ENCODE data around the gene TMEM92. TPM values are rescaled to one million over a fixed set of nuclear protein-coding genes. Genes with fewer than 3 reads are reported as not detected.

The TMEM92 gene
- total RNA-seq, 4 donors from 2014 or later: 1.3 TPM; not detected in 3

DNA sequence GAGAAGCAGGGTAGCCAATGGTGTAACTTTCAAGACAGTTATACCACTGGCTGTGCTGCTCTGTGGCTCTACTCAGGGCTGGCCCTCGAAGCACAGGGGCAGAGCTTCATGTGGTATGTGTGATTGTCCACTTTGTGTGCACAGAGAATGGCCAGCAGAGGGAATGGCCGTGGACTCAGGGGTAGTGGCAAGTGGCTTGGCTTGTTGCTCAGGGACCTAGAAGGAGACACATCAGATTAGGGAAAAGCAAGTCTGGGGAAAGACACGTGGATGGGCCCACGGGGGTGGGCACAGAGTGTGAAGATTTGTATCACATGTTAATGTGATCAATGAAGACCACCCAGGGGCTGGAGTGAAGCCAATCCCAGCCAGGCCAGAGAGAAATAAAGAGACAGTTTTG, 51.6 kb downstream of the TMEM92 start:
- H3K9me3 ChIP-seq: no peaks in the 10 kb centered on the region
- no peak overlapping the region for H3K27ac ChIP-seq
- no peak for DNase-seq (ENCODE audit: low spot score in 2 of 2)
- WGBS: 51% methylated on average over 4 of the region's 4 CpGs
- H3K4me1 ChIP-seq: no peaks in the 10 kb centered on the region
- no peaks in the 10 kb centered on the region for H3K27me3 ChIP-seq
- no peaks in the 10 kb centered on the region for H3K36me3 ChIP-seq
- no peak overlapping the region for H3K4me3 ChIP-seq
- TF ChIP-seq POLR2A (IDR thresholded peaks at IDR 0.05) (no peak), POLR2AphosphoS5 (IDR thresholded peaks at IDR 0.05) (no peak), EP300 (IDR thresholded peaks at IDR 0.05) (no peak)
- TF ChIP-seq, protein P1, sequence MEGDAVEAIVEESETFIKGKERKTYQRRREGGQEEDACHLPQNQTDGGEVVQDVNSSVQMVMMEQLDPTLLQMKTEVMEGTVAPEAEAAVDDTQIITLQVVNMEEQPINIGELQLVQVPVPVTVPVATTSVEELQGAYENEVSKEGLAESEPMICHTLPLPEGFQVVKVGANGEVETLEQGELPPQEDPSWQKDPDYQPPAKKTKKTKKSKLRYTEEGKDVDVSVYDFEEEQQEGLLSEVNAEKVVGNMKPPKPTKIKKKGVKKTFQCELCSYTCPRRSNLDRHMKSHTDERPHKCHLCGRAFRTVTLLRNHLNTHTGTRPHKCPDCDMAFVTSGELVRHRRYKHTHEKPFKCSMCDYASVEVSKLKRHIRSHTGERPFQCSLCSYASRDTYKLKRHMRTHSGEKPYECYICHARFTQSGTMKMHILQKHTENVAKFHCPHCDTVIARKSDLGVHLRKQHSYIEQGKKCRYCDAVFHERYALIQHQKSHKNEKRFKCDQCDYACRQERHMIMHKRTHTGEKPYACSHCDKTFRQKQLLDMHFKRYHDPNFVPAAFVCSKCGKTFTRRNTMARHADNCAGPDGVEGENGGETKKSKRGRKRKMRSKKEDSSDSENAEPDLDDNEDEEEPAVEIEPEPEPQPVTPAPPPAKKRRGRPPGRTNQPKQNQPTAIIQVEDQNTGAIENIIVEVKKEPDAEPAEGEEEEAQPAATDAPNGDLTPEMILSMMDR (IDR thresholded peaks at IDR 0.05): no peak

DNA sequence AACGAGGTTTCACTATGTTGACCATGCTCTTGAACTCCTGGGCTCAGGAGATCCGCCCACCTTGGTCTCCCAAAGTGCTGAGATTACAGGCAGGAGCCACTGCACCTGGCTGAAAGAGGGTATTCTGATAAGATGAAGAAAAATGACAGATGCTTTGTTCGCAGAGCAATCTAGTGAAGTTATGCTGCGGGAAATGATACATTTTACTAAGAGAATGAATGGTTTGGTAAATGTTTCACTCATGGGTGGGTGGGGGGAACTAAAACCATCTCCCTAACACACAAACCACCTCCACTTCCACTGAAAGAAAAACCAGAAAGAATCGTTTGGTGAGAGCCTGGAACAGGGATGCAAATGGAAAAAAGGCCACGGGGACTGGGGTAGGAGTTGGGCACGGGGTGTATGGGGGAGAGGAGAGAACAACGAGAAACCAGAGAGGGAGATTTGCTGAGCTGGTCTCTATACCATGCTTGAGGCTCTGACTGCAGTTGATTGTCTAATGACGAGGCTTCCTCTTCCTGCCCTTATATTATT, 52.6 kb downstream of the TMEM92 start:
- DNase-seq (ENCODE audit: low spot score in 2 of 2): no peak
- Histone ChIP-seq H3K4me1 (no peaks in the 10 kb centered on the region), H3K36me3 (no peaks in the 10 kb centered on the region), H3K9me3 (no peaks in the 10 kb centered on the region), H3K4me3 (no peak overlapping the region), H3K27me3 (no peaks in the 10 kb centered on the region), H3K27ac (no peak overlapping the region)
- WGBS: 73% methylated on average over 9 of the region's 9 CpGs
- TF ChIP-seq EP300 (IDR thresholded peaks at IDR 0.05) (no peak), POLR2A (IDR thresholded peaks at IDR 0.05) (no peak), POLR2AphosphoS5 (IDR thresholded peaks at IDR 0.05) (no peak)
- TF ChIP-seq, protein P1 (IDR thresholded peaks at IDR 0.05): no peak

GRCh38 chr17:50328363-50329325, 54.4 kb downstream of the TMEM92 start:
- no peaks in the 10 kb centered on the region for H3K4me1 ChIP-seq
- no peaks in the 10 kb centered on the region for H3K9me3 ChIP-seq
- no peak for DNase-seq (ENCODE audit: low spot score in 2 of 2)
- H3K36me3 ChIP-seq: no peaks in the 10 kb centered on the region
- no peaks in the 10 kb centered on the region for H3K27me3 ChIP-seq
- TF ChIP-seq EP300 (IDR thresholded peaks at IDR 0.05) (no peak), POLR2AphosphoS5 (IDR thresholded peaks at IDR 0.05) (no peak), POLR2A (IDR thresholded peaks at IDR 0.05) (no peak)
- TF ChIP-seq, protein P1 (IDR thresholded peaks at IDR 0.05): no peak
- H3K4me3 ChIP-seq: no peak overlapping the region
- 76% methylated on average over 20 of the region's 21 CpGs for WGBS
- H3K27ac ChIP-seq: no peak overlapping the region

DNA sequence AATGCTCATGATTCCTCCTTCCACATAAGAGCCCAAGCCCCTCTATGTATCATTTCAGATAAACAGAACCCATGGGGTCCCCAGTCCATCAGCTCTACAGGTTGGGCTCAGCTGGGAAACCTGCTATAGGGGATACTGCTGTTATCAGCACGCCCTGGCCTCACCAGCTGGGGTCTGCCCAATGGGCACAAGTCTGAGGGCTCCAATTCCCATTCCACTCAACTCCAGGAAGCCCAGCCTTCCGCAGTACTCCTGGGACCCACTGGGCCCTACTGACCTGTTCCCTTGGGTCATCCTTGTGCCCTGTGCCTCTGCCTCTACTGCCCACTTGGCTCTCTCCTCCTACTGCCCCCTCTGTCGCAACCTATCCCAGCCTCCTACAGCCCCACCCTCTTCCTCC, 55.5 kb downstream of the TMEM92 start:
- Histone ChIP-seq H3K27ac (no peak overlapping the region), H3K4me3 (no peak overlapping the region), H3K36me3 (no peaks in the 10 kb centered on the region), H3K4me1 (no peaks in the 10 kb centered on the region), H3K9me3 (no peaks in the 10 kb centered on the region), H3K27me3 (no peaks in the 10 kb centered on the region)
- 87% methylated on average over 3 of the region's 3 CpGs for WGBS
- TF ChIP-seq, protein P1 (IDR thresholded peaks at IDR 0.05): no peak
- TF ChIP-seq POLR2A (IDR thresholded peaks at IDR 0.05) (no peak), POLR2AphosphoS5 (IDR thresholded peaks at IDR 0.05) (no peak), EP300 (IDR thresholded peaks at IDR 0.05) (no peak)
- no peak for DNase-seq (ENCODE audit: low spot score in 2 of 2)

DNA sequence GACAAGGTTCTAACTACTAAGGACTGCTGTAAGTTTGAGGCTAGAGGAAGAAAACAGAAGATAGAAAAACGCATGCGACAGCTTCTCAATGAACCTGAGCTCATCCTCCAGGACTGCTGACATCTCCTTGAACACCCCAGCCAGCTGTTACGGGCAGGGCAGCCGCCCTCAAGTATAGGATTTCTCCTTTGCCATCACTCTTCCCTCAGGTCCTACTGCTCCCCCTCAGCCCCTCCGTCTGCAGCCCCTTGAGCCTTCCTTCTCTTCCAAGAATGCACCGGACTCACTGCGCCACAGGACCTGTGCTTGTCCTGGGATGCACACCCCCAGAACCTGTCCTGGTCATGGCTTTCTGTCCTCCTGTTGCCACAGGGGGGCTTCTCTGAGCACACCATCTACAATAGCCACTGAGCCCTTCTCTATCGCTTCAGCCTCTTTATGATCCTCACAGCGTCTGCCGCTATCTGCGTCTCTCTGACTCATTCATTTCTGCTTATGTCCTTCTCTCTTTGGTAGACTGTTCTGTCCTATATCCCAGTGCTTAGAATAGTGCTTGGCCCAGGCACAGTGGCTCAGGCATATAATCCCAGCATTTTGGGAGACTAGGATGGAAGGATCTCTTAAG, 56.0 kb downstream of the TMEM92 start:
- Histone ChIP-seq H3K27me3 (peaks cover 2% of the 10 kb centered on the region), H3K4me1 (no peaks in the 10 kb centered on the region), H3K9me3 (no peaks in the 10 kb centered on the region), H3K27ac (no peak overlapping the region), H3K4me3 (no peak overlapping the region), H3K36me3 (no peaks in the 10 kb centered on the region)
- WGBS: 90% methylated on average over 11 of the region's 11 CpGs
- no peak for DNase-seq (ENCODE audit: low spot score in 2 of 2)
- TF ChIP-seq EP300 (IDR thresholded peaks at IDR 0.05) (no peak), POLR2AphosphoS5 (IDR thresholded peaks at IDR 0.05) (no peak), POLR2A (IDR thresholded peaks at IDR 0.05) (no peak)
- TF ChIP-seq, protein P1 (IDR thresholded peaks at IDR 0.05): no peak
